H9 (cell line): ENCODE measurements around the gene SEC11A. TPM values are rescaled to one million over a fixed set of nuclear protein-coding genes. Genes with fewer than 3 reads are reported as not detected.

ENCODE experiments used
- DNase-seq: peaks from one replicate; pipeline ENCODE4 v3.0.0-alpha.2; 2017
- H2AFZ ChIP-seq: one replicate; pipeline ENCODE4 v1.6.1; 2013; ENCODE audit warnings: mild to moderate bottlenecking, low read length, control low read depth, moderate library complexity
- H2AK5ac ChIP-seq: 2 replicates; pipeline ENCODE4 v1.6.1; 2013; ENCODE audit warnings: low read length, control low read depth, mixed read lengths; ENCODE audit not compliant: insufficient read length
- H2BK120ac ChIP-seq: one replicate; pipeline ENCODE4 v1.6.1; 2013; ENCODE audit warnings: low read depth, mild to moderate bottlenecking, low read length, control low read depth, inconsistent platforms; ENCODE audit not compliant: poor library complexity, severe bottlenecking
- H2BK12ac ChIP-seq: 2 replicates; pipeline ENCODE4 v1.6.1; 2013; ENCODE audit warnings: low read length, control low read depth, mixed read lengths, low read depth; ENCODE audit not compliant: insufficient read length
- H2BK15ac ChIP-seq: 2 replicates; pipeline ENCODE4 v1.6.1; 2013; ENCODE audit warnings: low read depth, low read length, control low read depth
- H2BK20ac ChIP-seq: one replicate; pipeline ENCODE4 v1.6.1; 2013; ENCODE audit warnings: low read depth, mild to moderate bottlenecking, low read length, control low read depth, inconsistent platforms; ENCODE audit not compliant: poor library complexity, severe bottlenecking
- H2BK5ac ChIP-seq: 2 replicates; pipeline ENCODE4 v1.6.1; 2013; ENCODE audit warnings: low read length, control low read depth, mixed read lengths; ENCODE audit not compliant: insufficient read length
- H3K14ac ChIP-seq: 2 replicates; pipeline ENCODE4 v1.6.1; 2013; ENCODE audit warnings: low read length, control low read depth; ENCODE audit not compliant: insufficient read depth
- H3K18ac ChIP-seq: 2 replicates; pipeline ENCODE4 v1.6.1; 2013; ENCODE audit warnings: low read depth, mild to moderate bottlenecking, mixed read lengths, low read length, control low read depth; ENCODE audit not compliant: insufficient read length
- H3K23ac ChIP-seq: 2 replicates; pipeline ENCODE4 v1.6.1; 2013; ENCODE audit warnings: low read length, control low read depth, mixed read lengths, low read depth; ENCODE audit not compliant: insufficient read length
- H3K23me2 ChIP-seq: 2 replicates; pipeline ENCODE4 v1.6.1; 2013; ENCODE audit warnings: low read depth, mild to moderate bottlenecking, mixed read lengths, low read length, control low read depth; ENCODE audit not compliant: insufficient read length, poor library complexity, severe bottlenecking
- H3K27ac ChIP-seq: 2 replicates; pipeline ENCODE4 v1.5.1; 2013; ENCODE audit warnings: low read length, control low read depth, mixed read lengths, low read depth; ENCODE audit not compliant: insufficient read length
- H3K27me3 ChIP-seq: 2 replicates; pipeline ENCODE4 v1.6.1; 2013; ENCODE audit warnings: low read length, control low read depth, inconsistent platforms; ENCODE audit not compliant: insufficient read depth
- H3K4ac ChIP-seq: 2 replicates; pipeline ENCODE4 v1.6.1; 2013; ENCODE audit warnings: low read depth, mild to moderate bottlenecking, control low read depth, inconsistent platforms, low read length, moderate library complexity
- H3K4me1 ChIP-seq: 2 replicates; pipeline ENCODE4 v1.6.1; 2013; ENCODE audit warnings: low read length, control low read depth, inconsistent platforms; ENCODE audit not compliant: insufficient read depth
- H3K4me2 ChIP-seq: 2 replicates; pipeline ENCODE4 v1.6.1; 2013; ENCODE audit warnings: low read length, control low read depth, mixed read lengths; ENCODE audit not compliant: insufficient read length, insufficient read depth
- H3K56ac ChIP-seq: 2 replicates; pipeline ENCODE4 v1.6.1; 2013; ENCODE audit warnings: low read depth, mild to moderate bottlenecking, mixed read lengths, low read length, control low read depth; ENCODE audit not compliant: insufficient read length
- H3K79me1 ChIP-seq: 2 replicates; pipeline ENCODE4 v1.6.1; 2013; ENCODE audit warnings: low read depth, mild to moderate bottlenecking, moderate library complexity, low read length, control low read depth, inconsistent platforms; ENCODE audit not compliant: insufficient read depth, poor library complexity, severe bottlenecking
- H3K79me2 ChIP-seq: 2 replicates; pipeline ENCODE4 v1.6.1; 2013; ENCODE audit warnings: low read length, control low read depth, inconsistent platforms; ENCODE audit not compliant: insufficient read depth
- H3K9ac ChIP-seq: 2 replicates; pipeline ENCODE4 v1.6.1; 2013; ENCODE audit warnings: low read length, control low read depth, mixed read lengths; ENCODE audit not compliant: insufficient read length; ENCODE audit errors: extremely low read depth
- H3K9me3 ChIP-seq: one replicate; pipeline ENCODE4 v1.6.1; 2013; ENCODE audit warnings: low read depth, low read length, inconsistent platforms; ENCODE audit not compliant: control insufficient read depth
- H3T11ph ChIP-seq: one replicate; pipeline ENCODE4 v1.6.1; 2013; ENCODE audit warnings: mild to moderate bottlenecking, low read length, control low read depth, inconsistent platforms
- H4K20me1 ChIP-seq: one replicate; pipeline ENCODE4 v1.6.1; 2013; ENCODE audit not compliant: control insufficient read depth, insufficient read length, insufficient read depth
- H4K5ac ChIP-seq: 2 replicates; pipeline ENCODE4 v1.6.1; 2013; ENCODE audit warnings: low read depth, mild to moderate bottlenecking, mixed read lengths, low read length, control low read depth; ENCODE audit not compliant: insufficient read length
- H4K8ac ChIP-seq: replicated peaks from 2 replicates; pipeline ENCODE4 v1.6.1; 2013; ENCODE audit warnings: low read length, control low read depth, mixed read lengths, low read depth; ENCODE audit not compliant: insufficient read length
- H4K91ac ChIP-seq: 2 replicates; pipeline ENCODE4 v1.6.1; 2013; ENCODE audit warnings: low read depth, mild to moderate bottlenecking, moderate library complexity, mixed read lengths, low read length, control low read depth; ENCODE audit not compliant: insufficient read length
- H3K27ac Mint-ChIP-seq, 3 experiments: 2 replicates in 2 of 3; 3 replicates in 1 of 3; pipeline ENCODE4 v1.8.0; 2020 to 2021; ENCODE audit warnings: mixed read lengths in 3 of 3, mild to moderate bottlenecking in 1 of 3, moderate library complexity in 1 of 3
- H3K27me3 Mint-ChIP-seq: 2 replicates; pipeline ENCODE4 v1.8.0; 2021; ENCODE audit warnings: low read depth, mild to moderate bottlenecking, moderate library complexity, mixed read lengths
- H3K36me3 Mint-ChIP-seq, 3 experiments: 2 replicates in 2 of 3; 3 replicates in 1 of 3; pipeline ENCODE4 v1.8.0; 2020 to 2021; ENCODE audit warnings: low read depth in 3 of 3, mixed read lengths in 3 of 3; ENCODE audit not compliant: insufficient read depth in 1 of 3
- H3K4me1 Mint-ChIP-seq, 2 experiments: 2 replicates each; pipeline ENCODE4 v1.8.0; 2020; ENCODE audit warnings: mixed read lengths in 2 of 2
- H3K4me3 Mint-ChIP-seq, 2 experiments: 2 replicates in 1 of 2; 3 replicates in 1 of 2; pipeline ENCODE4 v1.8.0; 2020 to 2021; ENCODE audit warnings: mild to moderate bottlenecking in 2 of 2, mixed read lengths in 2 of 2, moderate library complexity in 1 of 2
- H3K9me3 Mint-ChIP-seq, 2 experiments: 2 replicates in 1 of 2; 3 replicates in 1 of 2; pipeline ENCODE4 v1.8.0; 2020; ENCODE audit warnings: mild to moderate bottlenecking in 2 of 2, mixed read lengths in 2 of 2, moderate library complexity in 1 of 2
- WGBS: extraction: QIAGEN DNeasy Blood & Tissue Kit; methylation state at CpG from one replicate; pipeline ENCODE4 v1.1.7; 2013; ENCODE audit warnings: missing lambda C conversion rate, low lambda C conversion rate, mixed read lengths; ENCODE audit not compliant: insufficient read length; ENCODE audit errors: extremely low coverage; 5-methylcytosine and 5-hydroxymethylcytosine counted together
- total RNA-seq: library from RNA; stranded (reverse); gene quantifications from 2 replicates; pipeline ENCODE4 v1.2.1, GENCODE V29; 2021
- TF ChIP-seq, protein P1 (sequence below): fragments of 200-600 bp; sonication (generic); conservative IDR thresholded peaks from 3 replicates; pipeline ENCODE4 v1.8.0; 2021; ENCODE audit warnings: antibody characterized with exemption, mild to moderate bottlenecking

Gene SEC11A
- total RNA-seq, 1 experiment from 2014 or later, result 250 TPM

DNA sequence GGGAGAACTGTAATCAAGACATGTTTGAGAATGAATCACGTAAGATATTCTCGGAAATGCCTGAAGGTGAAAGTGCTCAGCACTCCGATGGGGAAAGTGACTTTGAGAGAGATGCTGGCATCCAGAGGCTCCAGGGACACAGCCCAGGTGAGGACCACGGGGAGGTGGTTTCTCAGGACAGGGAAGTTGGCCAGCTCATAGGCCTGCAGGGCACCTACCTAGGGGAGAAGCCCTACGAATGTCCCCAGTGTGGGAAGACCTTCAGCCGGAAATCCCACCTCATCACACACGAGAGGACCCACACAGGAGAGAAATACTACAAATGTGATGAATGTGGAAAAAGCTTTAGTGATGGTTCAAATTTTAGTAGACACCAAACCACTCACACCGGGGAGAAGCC is 95.3 kb downstream of the SEC11A start:
- TF ChIP-seq, protein P1, sequence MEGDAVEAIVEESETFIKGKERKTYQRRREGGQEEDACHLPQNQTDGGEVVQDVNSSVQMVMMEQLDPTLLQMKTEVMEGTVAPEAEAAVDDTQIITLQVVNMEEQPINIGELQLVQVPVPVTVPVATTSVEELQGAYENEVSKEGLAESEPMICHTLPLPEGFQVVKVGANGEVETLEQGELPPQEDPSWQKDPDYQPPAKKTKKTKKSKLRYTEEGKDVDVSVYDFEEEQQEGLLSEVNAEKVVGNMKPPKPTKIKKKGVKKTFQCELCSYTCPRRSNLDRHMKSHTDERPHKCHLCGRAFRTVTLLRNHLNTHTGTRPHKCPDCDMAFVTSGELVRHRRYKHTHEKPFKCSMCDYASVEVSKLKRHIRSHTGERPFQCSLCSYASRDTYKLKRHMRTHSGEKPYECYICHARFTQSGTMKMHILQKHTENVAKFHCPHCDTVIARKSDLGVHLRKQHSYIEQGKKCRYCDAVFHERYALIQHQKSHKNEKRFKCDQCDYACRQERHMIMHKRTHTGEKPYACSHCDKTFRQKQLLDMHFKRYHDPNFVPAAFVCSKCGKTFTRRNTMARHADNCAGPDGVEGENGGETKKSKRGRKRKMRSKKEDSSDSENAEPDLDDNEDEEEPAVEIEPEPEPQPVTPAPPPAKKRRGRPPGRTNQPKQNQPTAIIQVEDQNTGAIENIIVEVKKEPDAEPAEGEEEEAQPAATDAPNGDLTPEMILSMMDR, result no peak
- no peak overlapping the region for H2BK5ac ChIP-seq
- no peak overlapping the region for H3K23ac ChIP-seq
- no peak overlapping the region for H3K9ac ChIP-seq
- H4K8ac ChIP-seq, result no peak overlapping the region
- no peak overlapping the region for H2BK20ac ChIP-seq
- Mint-ChIP-seq H3K27ac (no peak overlapping the region), H3K4me1 (peaks cover 7 to 11% of the 10 kb centered on the region in 2 experiments), H3K4me3 (no peak overlapping the region), H3K27me3 (peaks cover 10% of the 10 kb centered on the region), H3K9me3 (peaks cover 50 to 71% of the 10 kb centered on the region in 2 experiments), H3K36me3 (peaks cover 66 to 86% (median 78%) of the 10 kb centered on the region in 3 experiments)
- no peak overlapping the region for H3K56ac ChIP-seq
- no peak overlapping the region for H2AK5ac ChIP-seq
- peaks cover 36% of the 10 kb centered on the region for H3K9me3 ChIP-seq
- no peak overlapping the region for H3K14ac ChIP-seq
- no peaks in the 10 kb centered on the region for H3K27me3 ChIP-seq
- no peak overlapping the region for H3K4me2 ChIP-seq
- no peak overlapping the region for H3K18ac ChIP-seq
- peaks cover 14% of the 10 kb centered on the region for H3K79me1 ChIP-seq
- no peak overlapping the region for H4K5ac ChIP-seq
- no peak overlapping the region for H4K91ac ChIP-seq
- H2BK15ac ChIP-seq, result no peak overlapping the region
- H3K27ac ChIP-seq, result no peak overlapping the region
- H3T11ph ChIP-seq, result no peak overlapping the region
- H3K79me2 ChIP-seq, result peaks cover 10% of the 10 kb centered on the region; the same call in 1 of the 2 replicates
- no peaks in the 10 kb centered on the region for H3K23me2 ChIP-seq
- peaks cover 2% of the 10 kb centered on the region; the same call in 1 of the 2 replicates for H3K4me1 ChIP-seq
- WGBS, result no CpG with 5 or more reads among the region's 8 CpGs
- no peak for DNase-seq
- H2AFZ ChIP-seq, result no peak overlapping the region
- H4K20me1 ChIP-seq, result no peaks in the 10 kb centered on the region
- no peak overlapping the region for H2BK120ac ChIP-seq
- H2BK12ac ChIP-seq, result no peak overlapping the region
- no peak overlapping the region for H3K4ac ChIP-seq

Other genes starting within 250 kb of the SEC11A start
- 28.4 and 31.2 TPM in 2 replicates for gene ZSCAN2, start 115.1 kb downstream of the SEC11A start, total RNA-seq
- gene WDR73, start 61.9 kb downstream of the SEC11A start, total RNA-seq, result 41.0 and 41.6 TPM in 2 replicates
- gene NMB, start 57.9 kb downstream of the SEC11A start, total RNA-seq, result 11.5 and 12.4 TPM in 2 replicates
- 32.7 and 34.6 TPM in 2 replicates for gene ZNF592, start 32.5 kb upstream of the SEC11A start, total RNA-seq
- gene ALPK3, start 101.2 kb upstream of the SEC11A start, total RNA-seq, result 17.7 and 18.0 TPM in 2 replicates
- gene SLC28A1, start 168.5 kb upstream of the SEC11A start, total RNA-seq, result 0.13 TPM in 1 of 2 replicates, not detected in the other